GM19099 (cell line): ENCODE measurements around the gene SHISAL2A.

Experiments
- POLR2A ChIP-seq: IDR thresholded peaks from 3 replicates; pipeline ENCODE4 v1.6.1; 2011; ENCODE audit warnings: low read depth; ENCODE audit not compliant: insufficient read length; ENCODE audit errors: extremely low read depth

Gene SHISAL2A

DNA sequence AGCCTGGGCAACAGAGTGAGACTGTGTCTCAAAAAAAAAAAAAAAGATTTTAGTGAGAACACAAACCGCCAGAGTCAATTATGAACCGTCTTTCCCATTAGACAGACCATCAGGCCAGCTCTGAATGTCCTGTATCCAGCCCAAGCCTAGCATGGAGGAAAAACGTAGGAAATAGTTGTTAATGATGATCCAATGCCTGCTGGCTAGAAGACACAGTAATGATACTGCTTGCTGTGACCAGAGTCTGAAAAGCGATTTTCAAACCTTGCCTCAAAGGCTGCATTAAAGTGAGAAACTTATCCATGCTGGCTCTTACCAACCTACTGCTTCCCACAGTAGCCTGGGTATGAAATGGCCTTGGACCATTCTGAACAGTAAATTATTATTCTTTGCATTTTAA, 48.2 kb downstream of the SHISAL2A start:
- no peak for TF ChIP-seq POLR2A

DNA sequence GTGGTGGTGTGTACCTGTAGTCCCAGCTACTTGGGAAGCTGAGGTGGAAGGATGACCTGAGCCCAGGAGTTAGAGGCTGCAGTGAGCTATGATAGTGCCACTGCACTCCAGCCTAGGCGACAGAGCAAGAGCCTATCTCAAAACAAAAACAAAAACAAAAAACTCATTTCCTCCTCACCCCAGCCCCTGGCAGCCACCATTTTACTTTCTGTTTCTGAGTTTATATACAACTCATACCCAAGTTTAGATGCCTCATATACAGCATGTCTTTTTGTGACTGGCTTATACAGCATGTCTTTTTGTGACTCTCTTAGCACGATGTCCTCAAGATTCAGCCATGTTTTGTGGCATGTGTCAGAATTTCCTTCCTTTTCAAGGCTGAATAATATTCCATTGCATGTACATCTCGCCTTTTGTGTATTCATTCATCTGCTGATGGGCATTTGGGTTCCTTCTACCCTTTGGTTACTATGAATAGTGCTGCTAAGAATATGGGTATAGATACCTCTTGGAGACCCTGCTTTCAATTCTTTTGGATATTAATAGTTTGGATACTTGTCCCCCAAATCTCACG, 50.5 kb downstream of the SHISAL2A start:
- no peak for TF ChIP-seq POLR2A

- no peak for TF ChIP-seq POLR2A
These were observed 51.6 kb downstream of the SHISAL2A start for GRCh38 chr1:52684545-52684944.

- TF ChIP-seq POLR2A: no peak
These were observed 53.9 kb downstream of the SHISAL2A start for GRCh38 chr1:52686830-52687229.

- TF ChIP-seq POLR2A: no peak
These were observed 58.9 kb downstream of the SHISAL2A start for GRCh38 chr1:52691821-52692220.

DNA sequence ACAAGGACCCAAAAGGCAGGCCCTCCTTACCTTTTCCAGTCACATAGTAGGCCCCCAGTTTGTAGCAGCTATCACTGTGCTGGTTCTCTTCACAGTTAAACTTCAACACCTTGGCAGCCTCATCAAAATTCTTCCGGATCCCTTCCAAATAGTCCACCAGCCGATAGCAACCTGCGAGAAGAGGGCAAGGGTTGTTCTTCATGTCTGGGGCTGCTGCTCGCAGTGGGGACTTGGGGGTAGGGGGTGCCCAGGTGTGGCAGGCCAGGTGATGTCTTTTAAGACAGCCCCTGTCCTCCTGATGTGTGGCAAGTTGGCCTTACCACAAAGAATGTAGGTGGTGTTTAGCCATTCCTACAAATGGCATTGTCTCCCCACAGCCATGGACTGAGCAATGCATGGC, 59.7 kb downstream of the SHISAL2A start:
- TF ChIP-seq POLR2A: no peak

DNA sequence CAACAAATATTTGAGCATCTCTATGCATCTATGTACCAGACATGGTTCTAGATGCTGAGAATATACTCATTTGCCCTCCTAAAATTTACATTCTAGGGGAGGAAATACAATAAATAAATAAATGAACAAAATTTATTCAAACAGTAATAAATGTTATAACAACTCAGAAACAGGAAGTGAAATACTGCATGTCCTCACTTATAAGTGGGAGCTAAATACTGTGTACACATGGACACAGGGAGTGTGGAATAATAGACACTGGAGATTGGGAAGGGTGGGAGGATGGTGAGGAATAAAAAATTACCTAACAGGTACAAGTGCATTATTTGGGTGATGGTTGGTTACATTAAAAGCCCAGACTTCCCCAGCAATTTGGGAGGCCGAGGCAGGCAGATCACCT, 60.9 kb downstream of the SHISAL2A start:
- TF ChIP-seq POLR2A: no peak

- TF ChIP-seq POLR2A: no peak
These were observed 62.7 kb downstream of the SHISAL2A start for GRCh38 chr1:52695627-52696026.

GRCh38 chr1:52697795-52698674, 65.1 kb downstream of the SHISAL2A start, which contains the start of gene COA7:
COA7 (minus strand) TSS chr1:52698347; CDS start chr1:52698326, 21 bp downstream.
- TF ChIP-seq POLR2A: peak; percentile 72

DNA sequence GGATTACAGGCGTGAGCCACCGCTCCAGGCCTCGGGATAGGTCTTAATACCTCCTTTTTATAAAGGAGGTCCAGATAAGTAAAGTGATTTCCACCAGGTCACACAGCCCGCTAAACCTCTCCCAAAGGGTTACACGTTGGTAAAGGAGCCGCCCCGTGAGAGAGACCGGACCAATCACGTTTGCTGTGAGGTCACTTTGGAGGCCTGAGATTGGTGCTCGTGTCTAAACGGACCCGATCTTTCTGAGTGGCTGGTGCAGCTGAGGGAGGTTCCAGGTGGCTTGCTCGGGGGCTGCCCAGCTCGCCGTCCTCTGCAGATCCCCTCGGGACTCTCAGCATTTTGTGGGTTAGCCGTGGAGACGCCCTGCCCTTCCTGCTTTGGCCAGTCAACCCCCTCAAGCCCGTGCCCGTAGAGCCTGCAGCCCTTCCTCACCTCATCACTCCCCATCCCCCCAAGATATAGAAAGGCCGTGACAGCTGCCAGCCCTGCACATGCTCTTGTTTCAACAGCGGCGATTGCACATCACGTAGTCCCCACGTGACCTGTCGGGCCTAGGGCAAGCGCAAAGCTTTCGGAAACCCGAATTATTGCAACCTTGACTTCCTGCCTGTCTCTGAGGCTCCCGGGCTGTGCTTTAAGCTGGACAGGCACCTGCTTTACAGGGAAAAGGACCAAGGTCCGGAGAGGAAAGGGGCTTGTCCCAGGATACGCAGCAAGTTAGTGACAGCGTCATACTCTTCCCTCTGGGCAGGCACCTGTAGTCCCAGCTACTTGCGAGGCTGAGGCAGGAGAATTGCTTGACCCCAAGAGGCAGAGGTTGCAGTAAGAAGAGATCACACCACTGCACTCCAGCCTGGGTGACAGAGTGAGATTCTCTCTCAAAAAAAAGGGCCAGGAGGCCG, 70.2 kb downstream of the SHISAL2A start:
- TF ChIP-seq POLR2A: peak; percentile 47

GRCh38 chr1:52706136-52706670, 73.2 kb downstream of the SHISAL2A start:
- no peak for TF ChIP-seq POLR2A
